Prostate gland (tissue), 2 donors: ENCODE data around the gene TAGLN. TPM values are rescaled to one million over a fixed set of nuclear protein-coding genes. Genes with fewer than 3 reads are reported as not detected.
"Not testable (repeated sequence)": the region's sequence is repeated elsewhere in the genome, so short reads cannot be mapped to it uniquely, and the experiment has no call there.

ENCODE experiments used
- DNase-seq: peaks from one replicate; pipeline ENCODE4 v3.0.0-alpha.2; 2019; ENCODE audit warnings: low spot score
- H3K27ac ChIP-seq, 2 donors: fragments of 200-600 bp; sonication (generic); 2 replicates each; pipeline ENCODE4 v1.5.1; 2017 to 2019
- H3K27me3 ChIP-seq: fragments of 200-600 bp; sonication (generic); replicated peaks from 2 replicates; pipeline ENCODE4 v1.5.1; 2019; ENCODE audit not compliant: insufficient read depth
- H3K36me3 ChIP-seq, 2 donors: fragments of 200-600 bp; sonication (generic); 1 replicate in 1 of 2; 2 replicates in 1 of 2; pipeline versions ENCODE4 v1.5.1 to v1.8.1; 2017 to 2019
- H3K4me1 ChIP-seq: fragments of 200-600 bp; sonication (generic); replicated peaks from 2 replicates; pipeline ENCODE4 v1.5.1; 2019
- H3K4me3 ChIP-seq, 2 donors: fragments of 200-600 bp; sonication (generic); 2 replicates each; pipeline ENCODE4 v1.5.1; 2017 to 2019
- H3K9me3 ChIP-seq: fragments of 200-600 bp; sonication (generic); 2 replicates; pipeline ENCODE4 v1.5.1; 2017
- POLR2A ChIP-seq: fragments of 450-650 bp; IDR thresholded peaks from one replicate; pipeline ENCODE4 v1.6.1; 2016; ENCODE audit warnings: antibody characterized with exemption, mild to moderate bottlenecking
- POLR2AphosphoS5 ChIP-seq: sonication (generic); formaldehyde crosslinking; IDR thresholded peaks from one replicate; pipeline ENCODE4 v1.6.1; 2017; ENCODE audit warnings: antibody characterized with exemption
- WGBS: methylation state at CpG from one replicate; pipeline ENCODE4 v1.1.5; 2018; 5-methylcytosine and 5-hydroxymethylcytosine counted together
- intact Hi-C: fragments of 100-400 bp; cut with DNase I; formaldehyde crosslinking; loops from one replicate; pipeline ENCODE4 v1.14.2; 2022
- total RNA-seq, 2 donors: library from RNA; depleted of rRNA; stranded (reverse); fragments of >200 nt; gene quantifications; one replicate each; pipeline ENCODE4 v1.1.0, GENCODE V29; 2016
- TF ChIP-seq, protein P1 (sequence below), 4 experiments: fragments of 200-600 bp in 2 of 4; fragments of 450-650 bp in 2 of 4; sonication (generic) in 2 of 4; IDR thresholded peaks; 1 replicate in 3 of 4; 2 replicates in 1 of 4; pipeline ENCODE4 v1.5.1; 2016 to 2019; ENCODE audit warnings: antibody characterized with exemption in 4 of 4, mild to moderate bottlenecking in 2 of 4, moderate library complexity in 2 of 4

TAGLN gene
- total RNA-seq, 2 donors from 2014 or later: 2,153 to 2,440 TPM

DNA sequence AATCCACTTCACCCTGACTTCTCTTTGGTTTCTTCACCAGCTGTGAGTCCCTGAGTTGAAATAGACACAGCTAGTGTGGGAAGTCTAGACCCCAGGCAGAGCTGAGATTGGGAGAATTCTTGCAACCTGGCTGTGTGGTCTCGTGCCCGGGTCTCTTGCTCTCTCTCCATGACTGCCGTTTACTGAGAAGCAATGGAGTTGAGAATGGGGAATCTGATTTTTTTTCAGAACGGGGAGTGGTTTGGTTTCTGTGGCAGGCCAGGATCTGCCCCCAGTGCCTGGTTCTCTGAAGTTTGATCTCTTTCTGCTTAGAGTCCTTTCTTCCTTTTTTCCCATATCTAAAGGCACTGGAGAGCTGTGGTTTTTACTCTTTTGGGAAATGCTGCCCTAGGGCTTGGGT is 19.1 kb upstream of the TAGLN start:
- no peak for TF ChIP-seq POLR2A
- TF ChIP-seq POLR2AphosphoS5: no peak
- TF ChIP-seq, protein P1, sequence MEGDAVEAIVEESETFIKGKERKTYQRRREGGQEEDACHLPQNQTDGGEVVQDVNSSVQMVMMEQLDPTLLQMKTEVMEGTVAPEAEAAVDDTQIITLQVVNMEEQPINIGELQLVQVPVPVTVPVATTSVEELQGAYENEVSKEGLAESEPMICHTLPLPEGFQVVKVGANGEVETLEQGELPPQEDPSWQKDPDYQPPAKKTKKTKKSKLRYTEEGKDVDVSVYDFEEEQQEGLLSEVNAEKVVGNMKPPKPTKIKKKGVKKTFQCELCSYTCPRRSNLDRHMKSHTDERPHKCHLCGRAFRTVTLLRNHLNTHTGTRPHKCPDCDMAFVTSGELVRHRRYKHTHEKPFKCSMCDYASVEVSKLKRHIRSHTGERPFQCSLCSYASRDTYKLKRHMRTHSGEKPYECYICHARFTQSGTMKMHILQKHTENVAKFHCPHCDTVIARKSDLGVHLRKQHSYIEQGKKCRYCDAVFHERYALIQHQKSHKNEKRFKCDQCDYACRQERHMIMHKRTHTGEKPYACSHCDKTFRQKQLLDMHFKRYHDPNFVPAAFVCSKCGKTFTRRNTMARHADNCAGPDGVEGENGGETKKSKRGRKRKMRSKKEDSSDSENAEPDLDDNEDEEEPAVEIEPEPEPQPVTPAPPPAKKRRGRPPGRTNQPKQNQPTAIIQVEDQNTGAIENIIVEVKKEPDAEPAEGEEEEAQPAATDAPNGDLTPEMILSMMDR (IDR thresholded peaks at IDR 0.05): no peak
- DNase-seq: no peak
- 12% methylated on average over 4 of the region's 4 CpGs for WGBS

DNA sequence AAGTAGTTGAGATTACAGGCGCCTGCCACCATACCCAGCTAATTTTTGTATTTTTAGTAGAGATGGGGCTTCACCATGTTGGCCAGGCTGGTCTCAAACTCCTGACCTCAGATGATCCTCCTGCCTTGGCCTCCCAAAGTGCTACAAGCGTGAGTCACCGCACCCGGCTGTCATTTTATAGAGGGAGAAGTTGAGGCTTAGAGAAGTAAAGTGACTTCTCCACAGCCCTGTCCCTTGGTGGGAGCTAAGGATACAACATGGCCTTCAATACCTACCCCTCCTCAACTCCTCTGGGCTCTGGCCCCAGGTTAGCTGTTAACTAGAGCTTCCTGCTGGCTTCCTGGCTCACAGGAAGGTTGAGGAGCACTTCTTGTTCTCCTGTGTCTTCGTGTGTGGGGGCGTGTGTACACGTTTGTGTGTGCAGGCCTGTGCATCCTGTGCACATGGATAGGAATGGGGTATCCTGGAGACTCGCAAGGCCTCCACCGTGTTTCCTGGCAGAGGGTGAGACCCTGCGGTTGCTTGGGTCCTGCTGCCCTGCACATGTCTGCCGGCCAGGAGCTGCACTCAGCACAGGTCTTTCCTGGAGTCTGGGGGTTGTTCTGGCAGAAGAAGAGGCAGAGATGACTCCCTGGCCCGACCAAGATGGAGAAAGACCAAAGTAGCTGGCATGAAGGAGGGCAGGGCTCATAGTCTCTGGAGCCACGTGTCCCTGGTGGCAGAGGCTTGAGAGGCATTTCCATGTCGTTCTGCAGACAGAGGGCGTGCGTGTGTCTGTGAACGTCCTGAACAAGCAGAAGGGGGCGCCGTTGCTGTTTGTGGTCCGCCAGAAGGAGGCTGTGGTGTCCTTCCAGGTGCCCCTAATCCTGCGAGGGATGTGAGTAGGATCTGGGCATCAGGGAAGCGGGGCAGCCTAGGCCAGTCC is 18.2 kb upstream of the TAGLN start:
- WGBS: 45% methylated on average over 20 of the region's 22 CpGs
- H3K27me3 ChIP-seq: no peaks in the 10 kb centered on the region
- H3K36me3 ChIP-seq: no peaks in the 10 kb centered on the region
- peak overlapping the region; percentile 98 to 99 for H3K27ac ChIP-seq
- H3K4me1 ChIP-seq: peaks cover 15% of the 10 kb centered on the region
- TF ChIP-seq POLR2A (no peak), POLR2AphosphoS5 (peak; percentile 52)
- TF ChIP-seq, protein P1 (IDR thresholded peaks at IDR 0.05): peak in 3 of 4 experiments; percentile 65 to 76 (median 67)
- intact Hi-C loops: no loop called here
- H3K4me3 ChIP-seq: peak overlapping the region in 1 of 2 donors; percentile 99
- peak; percentile 65 for DNase-seq
- no peaks in the 10 kb centered on the region for H3K9me3 ChIP-seq

More for the DNA sequence above, 19.1 kb upstream of the TAGLN start:
- peak overlapping the region; percentile 96 to 99 for H3K4me3 ChIP-seq
- no peaks in the 10 kb centered on the region for H3K36me3 ChIP-seq
- H3K9me3 ChIP-seq: no peaks in the 10 kb centered on the region
- peak overlapping the region; percentile 98 to 99 for H3K27ac ChIP-seq
- H3K4me1 ChIP-seq: peaks cover 15% of the 10 kb centered on the region
- intact Hi-C loops: no loop called here
- no peaks in the 10 kb centered on the region for H3K27me3 ChIP-seq

DNA sequence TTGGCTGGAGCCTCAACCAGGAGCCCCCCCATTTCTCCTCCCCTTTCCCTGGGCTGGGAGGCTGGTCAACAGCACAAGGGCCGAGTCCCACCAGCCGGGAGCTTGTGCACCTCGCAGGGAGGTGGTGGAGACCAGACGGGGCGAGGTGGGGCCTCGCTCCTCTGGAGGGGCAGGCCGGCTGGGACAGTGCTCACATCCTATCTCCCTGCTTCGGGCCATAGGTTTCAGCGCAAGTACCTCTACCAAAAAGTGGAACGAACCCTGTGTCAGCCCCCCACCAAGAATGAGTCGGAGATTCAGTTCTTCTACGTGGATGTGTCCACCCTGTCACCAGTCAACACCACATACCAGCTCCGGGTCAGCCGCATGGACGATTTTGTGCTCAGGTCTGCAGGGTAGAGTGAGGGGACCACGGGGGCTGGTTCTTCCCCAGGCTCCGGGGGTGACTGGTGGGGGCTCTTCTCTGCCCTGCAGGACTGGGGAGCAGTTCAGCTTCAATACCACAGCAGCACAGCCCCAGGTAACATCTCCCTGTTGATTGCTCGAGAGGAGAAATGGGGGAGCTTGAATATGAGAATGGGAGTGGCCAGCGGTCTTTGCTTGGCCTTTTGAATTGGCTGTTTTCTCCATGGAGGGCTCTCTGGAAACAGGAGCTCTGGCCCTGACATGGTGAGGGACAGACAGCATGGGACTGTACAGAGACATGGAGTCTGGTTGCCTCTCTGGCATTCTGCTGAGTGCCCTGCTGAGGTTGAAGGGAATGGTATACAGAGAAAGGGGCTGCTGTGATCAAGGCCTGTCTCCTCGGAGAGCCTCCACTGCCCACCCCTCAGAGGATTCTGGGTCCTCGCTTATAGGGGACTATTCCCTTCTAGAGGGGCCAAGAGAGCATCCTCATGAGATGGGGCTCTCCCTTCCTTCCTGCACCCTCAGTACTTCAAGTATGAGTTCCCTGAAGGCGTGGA is 17.3 kb upstream of the TAGLN start:
- DNase-seq: peak; percentile 3
- Histone ChIP-seq H3K9me3 (no peaks in the 10 kb centered on the region), H3K4me3 (no peak overlapping the region), H3K27ac (peak overlapping the region; percentile 50 to 98), H3K36me3 (no peaks in the 10 kb centered on the region), H3K27me3 (no peaks in the 10 kb centered on the region), H3K4me1 (peaks cover 18% of the 10 kb centered on the region)
- TF ChIP-seq, protein P1 (IDR thresholded peaks at IDR 0.05): no peak
- no peak for TF ChIP-seq POLR2A
- no peak for TF ChIP-seq POLR2AphosphoS5
- 91% methylated on average over 22 of the region's 22 CpGs for WGBS
- intact Hi-C loops: no loop called here

DNA sequence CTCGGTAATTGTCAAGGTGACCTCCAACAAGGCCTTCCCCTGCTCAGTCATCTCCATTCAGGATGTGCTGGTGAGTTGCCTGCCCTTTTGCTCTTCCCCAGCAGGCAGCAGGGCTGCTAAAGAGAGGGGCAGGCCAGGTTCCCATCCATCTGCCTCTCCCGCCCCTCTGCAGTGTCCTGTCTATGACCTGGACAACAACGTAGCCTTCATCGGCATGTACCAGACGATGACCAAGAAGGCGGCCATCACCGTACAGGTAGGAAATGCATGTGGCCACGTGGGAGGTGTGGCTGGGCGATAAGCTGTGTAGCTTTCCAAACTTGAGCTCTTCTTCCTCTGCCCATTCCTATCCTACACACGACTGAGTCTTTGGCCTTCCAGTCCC is 16.6 kb upstream of the TAGLN start:
- intact Hi-C loops: no loop called here
- no peak for TF ChIP-seq POLR2A
- TF ChIP-seq, protein P1 (IDR thresholded peaks at IDR 0.05): no peak
- no peak for TF ChIP-seq POLR2AphosphoS5
- Histone ChIP-seq H3K4me1 (peaks cover 16% of the 10 kb centered on the region), H3K36me3 (peaks cover 0 to under 1% of the 10 kb centered on the region in 2 donors), H3K27ac (peak overlapping the region; percentile 50 to 98), H3K27me3 (no peaks in the 10 kb centered on the region), H3K4me3 (no peak overlapping the region), H3K9me3 (no peaks in the 10 kb centered on the region)
- 95% methylated on average over 10 of the region's 10 CpGs for WGBS
- peak; percentile 3 for DNase-seq

DNA sequence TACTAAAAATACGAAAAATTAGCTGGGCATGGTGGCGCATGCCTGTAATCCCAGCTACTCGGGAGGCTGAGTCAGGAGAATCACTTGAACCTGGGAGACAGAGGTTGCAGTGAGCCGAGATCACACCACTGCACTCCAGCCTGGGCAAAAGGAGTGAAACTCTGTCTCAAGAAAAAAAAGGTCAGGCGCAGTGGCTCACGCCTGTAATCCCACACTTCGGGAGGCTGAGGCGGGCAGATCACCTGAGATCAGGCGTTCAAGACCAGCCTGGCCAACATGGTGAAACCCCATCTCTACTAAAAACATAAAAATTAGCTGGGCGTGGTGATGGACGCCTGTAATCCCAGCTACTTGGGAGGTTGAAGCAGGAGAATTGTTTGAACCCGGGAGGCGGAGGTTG is 16.0 kb upstream of the TAGLN start:
- Histone ChIP-seq H3K27ac (peak overlapping the region; percentile 50 to 98), H3K4me1 (peaks cover 16% of the 10 kb centered on the region)
- H3K36me3 ChIP-seq, intact Hi-C loops, DNase-seq, H3K4me3 ChIP-seq, H3K27me3 ChIP-seq, H3K9me3 ChIP-seq: not testable (repeated sequence)
- 93% methylated on average over 13 of the region's 13 CpGs for WGBS
